Osteocyte (in vitro differentiated cells): Measurements from ENCODE around the gene LRRC28. TPM values are rescaled to one million over a fixed set of nuclear protein-coding genes. Genes with fewer than 3 reads are reported as not detected.
A peak's percentile ranks its signal among the peaks of the same experiment; 100 is the strongest.

Source experiments
- DNase-seq: peaks from one replicate; pipeline ENCODE4 v3.0.0; 2021; ENCODE audit warnings: mixed read lengths; ENCODE audit not compliant: unreplicated experiment; ENCODE audit errors: extremely low spot score
- H3K27ac Mint-ChIP-seq: one replicate; pipeline ENCODE4 v1.8.0; 2021; ENCODE audit warnings: mild to moderate bottlenecking, mixed read lengths; ENCODE audit not compliant: unreplicated experiment
- H3K27me3 Mint-ChIP-seq: one replicate; pipeline ENCODE4 v1.8.0; 2021; ENCODE audit warnings: mixed read lengths; ENCODE audit not compliant: unreplicated experiment
- H3K36me3 Mint-ChIP-seq: one replicate; pipeline ENCODE4 v1.8.0; 2021; ENCODE audit warnings: mixed read lengths; ENCODE audit not compliant: unreplicated experiment
- H3K4me1 Mint-ChIP-seq: one replicate; pipeline ENCODE4 v1.8.0; 2021; ENCODE audit warnings: mixed read lengths; ENCODE audit not compliant: unreplicated experiment
- H3K4me3 Mint-ChIP-seq: one replicate; pipeline ENCODE4 v1.8.0; 2021; ENCODE audit warnings: mild to moderate bottlenecking, moderate library complexity, mixed read lengths; ENCODE audit not compliant: unreplicated experiment
- H3K9me3 Mint-ChIP-seq: one replicate; pipeline ENCODE4 v1.8.0; 2021; ENCODE audit warnings: mixed read lengths; ENCODE audit not compliant: unreplicated experiment
- total RNA-seq: library from RNA; stranded (reverse); gene quantifications from 2 replicates; pipeline ENCODE4 v1.2.1, GENCODE V29; 2021
- TF ChIP-seq, protein P1 (sequence below): fragments of 200-600 bp; sonication (generic); IDR thresholded peaks from 2 replicates; pipeline ENCODE4 v1.5.0; 2021; ENCODE audit warnings: antibody characterized with exemption, mild to moderate bottlenecking, moderate library complexity

LRRC28 gene
- total RNA-seq, 1 donor from 2014 or later: 27.4 TPM

DNA sequence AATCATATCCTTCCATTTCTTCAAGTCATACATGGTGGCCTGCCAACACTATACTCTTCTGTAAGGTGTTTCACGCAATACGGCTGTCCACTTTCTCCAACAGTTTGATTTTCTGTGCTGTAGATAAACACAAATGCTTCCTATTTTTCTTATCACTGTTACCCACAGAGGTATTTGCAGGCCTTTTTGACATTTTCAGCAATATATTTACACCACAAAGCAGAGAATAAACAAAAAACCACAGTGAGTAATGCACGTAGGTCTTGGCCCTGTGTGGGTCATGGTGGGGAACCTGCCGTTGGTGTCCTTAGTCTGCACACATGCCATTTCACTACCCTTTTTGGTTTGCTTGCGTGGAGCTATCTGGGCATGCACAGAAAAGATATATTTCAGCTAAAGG, 59.5 kb downstream of the LRRC28 start:
- H3K4me3 Mint-ChIP-seq: no peak overlapping the region
- H3K27ac Mint-ChIP-seq: no peak overlapping the region
- peaks cover 27% of the 10 kb centered on the region for H3K4me1 Mint-ChIP-seq
- DNase-seq: no peak
- H3K27me3 Mint-ChIP-seq: no peaks in the 10 kb centered on the region
- peaks cover 12% of the 10 kb centered on the region for H3K9me3 Mint-ChIP-seq
- peaks cover 16% of the 10 kb centered on the region for H3K36me3 Mint-ChIP-seq
- TF ChIP-seq, protein P1, sequence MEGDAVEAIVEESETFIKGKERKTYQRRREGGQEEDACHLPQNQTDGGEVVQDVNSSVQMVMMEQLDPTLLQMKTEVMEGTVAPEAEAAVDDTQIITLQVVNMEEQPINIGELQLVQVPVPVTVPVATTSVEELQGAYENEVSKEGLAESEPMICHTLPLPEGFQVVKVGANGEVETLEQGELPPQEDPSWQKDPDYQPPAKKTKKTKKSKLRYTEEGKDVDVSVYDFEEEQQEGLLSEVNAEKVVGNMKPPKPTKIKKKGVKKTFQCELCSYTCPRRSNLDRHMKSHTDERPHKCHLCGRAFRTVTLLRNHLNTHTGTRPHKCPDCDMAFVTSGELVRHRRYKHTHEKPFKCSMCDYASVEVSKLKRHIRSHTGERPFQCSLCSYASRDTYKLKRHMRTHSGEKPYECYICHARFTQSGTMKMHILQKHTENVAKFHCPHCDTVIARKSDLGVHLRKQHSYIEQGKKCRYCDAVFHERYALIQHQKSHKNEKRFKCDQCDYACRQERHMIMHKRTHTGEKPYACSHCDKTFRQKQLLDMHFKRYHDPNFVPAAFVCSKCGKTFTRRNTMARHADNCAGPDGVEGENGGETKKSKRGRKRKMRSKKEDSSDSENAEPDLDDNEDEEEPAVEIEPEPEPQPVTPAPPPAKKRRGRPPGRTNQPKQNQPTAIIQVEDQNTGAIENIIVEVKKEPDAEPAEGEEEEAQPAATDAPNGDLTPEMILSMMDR: no peak

DNA sequence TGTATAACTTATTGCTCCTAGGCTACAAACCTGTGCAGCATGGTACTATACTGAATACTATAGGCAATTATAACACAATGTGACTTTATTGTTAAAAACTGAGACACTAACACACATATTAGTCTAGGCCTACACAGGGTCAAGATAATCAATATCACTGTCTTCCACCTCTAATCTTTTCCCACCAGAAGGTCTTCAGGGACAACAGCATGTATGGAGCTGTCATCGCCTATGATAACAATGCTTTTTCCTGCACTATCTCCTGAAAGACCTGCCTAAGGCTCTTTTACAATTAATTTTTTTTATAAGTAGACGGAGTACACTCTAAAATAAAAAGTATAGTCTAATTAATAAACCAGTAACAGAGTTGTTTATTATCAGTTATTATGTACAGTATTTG, 60.9 kb downstream of the LRRC28 start:
- Mint-ChIP-seq H3K9me3 (peaks cover 12% of the 10 kb centered on the region), H3K27me3 (no peaks in the 10 kb centered on the region), H3K36me3 (peaks cover 20% of the 10 kb centered on the region), H3K4me1 (peaks cover 15% of the 10 kb centered on the region), H3K4me3 (no peak overlapping the region), H3K27ac (no peak overlapping the region)
- TF ChIP-seq, protein P1: no peak
- DNase-seq: no peak

GRCh38 chr15:99312794-99313193, 61.5 kb downstream of the LRRC28 start:
- no peaks in the 10 kb centered on the region for H3K27me3 Mint-ChIP-seq
- TF ChIP-seq, protein P1: no peak
- peaks cover 9% of the 10 kb centered on the region for H3K4me1 Mint-ChIP-seq
- no peak overlapping the region for H3K4me3 Mint-ChIP-seq
- DNase-seq: no peak
- H3K27ac Mint-ChIP-seq: no peak overlapping the region
- H3K9me3 Mint-ChIP-seq: peaks cover 12% of the 10 kb centered on the region
- H3K36me3 Mint-ChIP-seq: peaks cover 20% of the 10 kb centered on the region

DNA sequence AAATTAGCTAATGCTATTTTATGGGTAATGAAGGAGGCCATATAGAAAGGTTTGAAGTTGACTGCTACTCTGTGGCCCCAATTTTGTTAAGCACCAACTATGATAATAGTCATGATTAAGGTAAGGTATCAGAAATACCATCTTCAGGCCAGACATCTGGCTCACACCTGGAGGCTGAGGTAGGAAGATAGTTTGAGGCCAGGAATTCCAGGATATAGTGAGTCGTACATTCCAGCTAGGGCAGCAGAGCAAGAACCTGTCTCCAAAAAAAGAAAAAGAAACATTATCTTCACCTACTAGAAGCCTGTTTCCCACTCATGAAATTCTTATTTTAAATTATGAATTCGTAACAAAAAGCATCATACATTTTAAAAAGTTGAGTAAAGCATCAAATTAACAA, 64.4 kb downstream of the LRRC28 start:
- peaks cover 7% of the 10 kb centered on the region for H3K4me1 Mint-ChIP-seq
- no peak overlapping the region for H3K4me3 Mint-ChIP-seq
- H3K36me3 Mint-ChIP-seq: peaks cover 20% of the 10 kb centered on the region
- H3K27me3 Mint-ChIP-seq: no peaks in the 10 kb centered on the region
- H3K27ac Mint-ChIP-seq: no peak overlapping the region
- DNase-seq: no peak
- TF ChIP-seq, protein P1: no peak
- H3K9me3 Mint-ChIP-seq: peaks cover 12% of the 10 kb centered on the region

GRCh38 chr15:99320374-99321215, 69.3 kb downstream of the LRRC28 start:
- H3K27ac Mint-ChIP-seq: peak overlapping the region; percentile 61
- TF ChIP-seq, protein P1: no peak
- peaks cover 48% of the 10 kb centered on the region for H3K4me1 Mint-ChIP-seq
- peaks cover 7% of the 10 kb centered on the region for H3K36me3 Mint-ChIP-seq
- no peak overlapping the region for H3K4me3 Mint-ChIP-seq
- H3K9me3 Mint-ChIP-seq: peaks cover 8% of the 10 kb centered on the region
- H3K27me3 Mint-ChIP-seq: no peaks in the 10 kb centered on the region
- DNase-seq: no peak
